Measurements from ENCODE around the gene C13orf46.

- TF ChIP-seq EZH2 (IDR thresholded peaks at IDR 0.05; ENCODE audit: insufficient read depth, poor library complexity, severe bottlenecking) (no peak), EZH2phosphoT487 (IDR thresholded peaks at IDR 0.05; ENCODE audit: insufficient read depth, low read depth) (no peak)
Measured at GRCh38 chr13:113917096-113917495, 56.8 kb downstream of the C13orf46 start.
